PC-9 (cell line): ENCODE data around the gene UAP1L1. TPM values are rescaled to one million over a fixed set of nuclear protein-coding genes. Genes with fewer than 3 reads are reported as not detected.
"Not testable (repeated sequence)": the region's sequence is repeated elsewhere in the genome, so short reads cannot be mapped to it uniquely, and the experiment has no call there.

Source experiments
- BruUV-seq: library from RNA; stranded (reverse); fragments of 400-500 nt; replicated peaks from 2 replicates; lab custom pipeline; 2021; lab: Mats Ljungman, UMichigan
- CTCF ChIA-PET: fragments of 300-600 bp; sonication (Branson Sonifier 250); formaldehyde crosslinking; loops from one replicate; lab custom pipeline; 2022; ENCODE audit warnings: antibody characterized with exemption; lab: Charles Lee
- POLR2A ChIA-PET: fragments of 300-600 bp; sonication (Branson Sonifier 250); formaldehyde crosslinking; loops from one replicate; lab custom pipeline; 2022; ENCODE audit warnings: antibody characterized with exemption; ENCODE audit not compliant: unreplicated experiment; lab: Charles Lee
- DNase-seq, 2 experiments: peaks; one replicate each; pipeline versions ENCODE4 v3.0.0 to v3.0.0-alpha.2; 2015 to 2022; ENCODE audit warnings: mixed read lengths in 1 of 2
- H2AFZ ChIP-seq: fragments of 200-600 bp; sonication (generic); 2 replicates; pipeline ENCODE4 v1.8.1; 2017; ENCODE audit warnings: antibody characterized with exemption
- H3F3A ChIP-seq: fragments of 200-600 bp; sonication (generic); 2 replicates; pipeline ENCODE4 v1.8.1; 2017; ENCODE audit warnings: antibody characterized with exemption, mild to moderate bottlenecking, low read depth; ENCODE audit not compliant: insufficient read depth
- H3K27ac ChIP-seq: fragments of 200-600 bp; sonication (generic); 2 replicates; pipeline ENCODE4 v1.6.1; 2016; ENCODE audit warnings: mixed run types
- H3K27me3 ChIP-seq: fragments of 200-600 bp; sonication (generic); 2 replicates; pipeline ENCODE4 v1.6.1; 2016; ENCODE audit warnings: low read depth, mixed run types; ENCODE audit not compliant: insufficient read depth
- H3K36me3 ChIP-seq: fragments of 200-600 bp; sonication (generic); 2 replicates; pipeline ENCODE4 v1.6.1; 2016; ENCODE audit warnings: low read depth, mixed run types
- H3K4me1 ChIP-seq: fragments of 200-600 bp; sonication (generic); replicated peaks from 2 replicates; pipeline ENCODE4 v1.6.1; 2016; ENCODE audit warnings: mixed run types; ENCODE audit not compliant: insufficient read depth
- H3K4me2 ChIP-seq: fragments of 200-600 bp; sonication (generic); 2 replicates; pipeline ENCODE4 v1.6.1; 2017; ENCODE audit warnings: mixed run types
- H3K4me3 ChIP-seq: fragments of 200-600 bp; sonication (generic); 2 replicates; pipeline ENCODE4 v1.6.1; 2016; ENCODE audit warnings: mixed run types
- H3K79me2 ChIP-seq: fragments of 200-600 bp; sonication (generic); 2 replicates; pipeline ENCODE4 v1.6.1; 2017; ENCODE audit warnings: low read depth, mixed run types
- H3K9me2 ChIP-seq: fragments of 200-600 bp; sonication (generic); 2 replicates; pipeline ENCODE4 v1.8.1; 2017; ENCODE audit warnings: mild to moderate bottlenecking; ENCODE audit not compliant: insufficient read depth
- H3K9me3 ChIP-seq: fragments of 200-600 bp; sonication (generic); 2 replicates; pipeline ENCODE4 v1.8.1; 2016; ENCODE audit warnings: low read depth; ENCODE audit not compliant: insufficient read depth
- H4K20me1 ChIP-seq: fragments of 200-600 bp; sonication (generic); 2 replicates; pipeline ENCODE4 v1.8.1; 2017; ENCODE audit not compliant: insufficient read depth
- CTCF ChIP-seq: fragments of 200-600 bp; sonication (generic); conservative IDR thresholded peaks from 2 replicates; pipeline ENCODE4 v1.6.1; 2017; ENCODE audit warnings: mixed run types, antibody characterized with exemption, mild to moderate bottlenecking, moderate library complexity
- EZH2 ChIP-seq: fragments of 200-600 bp; sonication (generic); IDR thresholded peaks from 2 replicates; pipeline ENCODE4 v1.8.0; 2017; ENCODE audit warnings: antibody characterized with exemption, low read depth
- intact Hi-C: fragments of 100-400 bp; cut with micrococcal nuclease; formaldehyde crosslinking; loops from one replicate; pipeline ENCODE4 v1.10.0; 2022; ENCODE audit not compliant: unreplicated experiment
- total RNA-seq: library from RNA; stranded (reverse); gene quantifications from 2 replicates; pipeline ENCODE4 v1.2.3, GENCODE V29; 2021

UAP1L1 gene
- total RNA-seq, 1 experiment from 2014 or later: 9.9 TPM

- no peak overlapping the region for H2AFZ ChIP-seq
- intact Hi-C loops: no loop called here
- no peaks in the 10 kb centered on the region for H3K27me3 ChIP-seq
- no peak for TF ChIP-seq EZH2
- no peak for TF ChIP-seq CTCF
- DNase-seq: no peak
- H3K4me3 ChIP-seq: no peak overlapping the region
- ChIA-PET CTCF (interaction anchor here (0.6 kb wide), 2 partner anchors 29 to 953 kb away, joined by 4 to 13 read pairs; no protein-coding TSS in a partner anchor), POLR2A (no interaction called here)
- no peak overlapping the region for H3K27ac ChIP-seq
- peaks cover 17% of the 10 kb centered on the region; the same call in 1 of the 2 replicates for H3F3A ChIP-seq
- no peak overlapping the region for H3K4me2 ChIP-seq
- 0 out of 2 replicates have a peak, but pooled peaks cover 4% of the 10 kb centered on the region for H4K20me1 ChIP-seq
- no TSS peak for BruUV-seq
- no peaks in the 10 kb centered on the region for H3K79me2 ChIP-seq
- no peaks in the 10 kb centered on the region for H3K9me2 ChIP-seq
- peaks cover 17% of the 10 kb centered on the region for H3K4me1 ChIP-seq
- no peaks in the 10 kb centered on the region for H3K9me3 ChIP-seq
- no peaks in the 10 kb centered on the region for H3K36me3 ChIP-seq
These were observed 46.5 kb upstream of the UAP1L1 start for GRCh38 chr9:137030538-137031527.

GRCh38 chr9:137031904-137032640 is 45.2 kb upstream of the UAP1L1 start, which contains the start of gene FUT7:
Gene FUT7, minus strand, starts transcription at chr9:137032088. Its CDS starts 97 bp downstream, at chr9:137031991.
- no peaks in the 10 kb centered on the region for H3K36me3 ChIP-seq
- H3K9me2 ChIP-seq: no peaks in the 10 kb centered on the region
- ChIA-PET POLR2A (no interaction called here), CTCF (interaction anchor here (0.5 to 0.9 kb wide), 3 partner anchors 15 to 84 kb away, joined by 3 to 14 read pairs (median 3); no protein-coding TSS in a partner anchor)
- no peaks in the 10 kb centered on the region for H3K79me2 ChIP-seq
- intact Hi-C loops: no loop called here
- no peak within 1 kb of the TSS for H2AFZ ChIP-seq
- peaks cover 27% of the 10 kb centered on the region; the same call in 1 of the 2 replicates for H3F3A ChIP-seq
- peaks cover 17% of the 10 kb centered on the region for H3K4me1 ChIP-seq
- TF ChIP-seq EZH2 (no peak), CTCF (no peak)
- H3K9me3 ChIP-seq: no peaks in the 10 kb centered on the region
- no peaks in the 10 kb centered on the region for H3K27me3 ChIP-seq
- H3K4me2 ChIP-seq: no peak within 1 kb of the TSS
- H3K27ac ChIP-seq: no peak within 1 kb of the TSS
- H4K20me1 ChIP-seq: 0 out of 2 replicates have a peak, but pooled peaks cover 4% of the 10 kb centered on the region
- no TSS peak for BruUV-seq
- H3K4me3 ChIP-seq: no peak within 1 kb of the TSS
- no peak for DNase-seq

GRCh38 chr9:137032858-137033257 is 44.5 kb upstream of the UAP1L1 start:
- no TSS peak for BruUV-seq
- ChIA-PET POLR2A (no interaction called here), CTCF (no interaction called here)

GRCh38 chr9:137033481-137033880 is 43.8 kb upstream of the UAP1L1 start:
- H3K4me3 ChIP-seq, H4K20me1 ChIP-seq, H3K27me3 ChIP-seq, H3K79me2 ChIP-seq, DNase-seq, H3K4me2 ChIP-seq, intact Hi-C loops, H3K36me3 ChIP-seq, H3K9me2 ChIP-seq, H3K27ac ChIP-seq, POLR2A ChIA-PET, BruUV-seq, H2AFZ ChIP-seq, H3K9me3 ChIP-seq: not testable (repeated sequence)
- H3F3A ChIP-seq: peaks cover 27% of the 10 kb centered on the region; the same call in 1 of the 2 replicates
- CTCF ChIA-PET: interaction anchor here (1.0 kb wide), 1 partner anchor 86 kb away, joined by 5 read pairs; no protein-coding TSS in a partner anchor
- peaks cover 16% of the 10 kb centered on the region for H3K4me1 ChIP-seq

More at GRCh38 chr9:137032858-137033257, 44.5 kb upstream of the UAP1L1 start:
- Histone ChIP-seq H3K27me3 (no peaks in the 10 kb centered on the region), H3K9me2 (no peaks in the 10 kb centered on the region), H3F3A (peaks cover 27% of the 10 kb centered on the region; the same call in 1 of the 2 replicates), H3K79me2 (no peaks in the 10 kb centered on the region), H3K36me3 (no peaks in the 10 kb centered on the region), H3K4me2 (no peak overlapping the region), H3K4me1 (peaks cover 17% of the 10 kb centered on the region), H2AFZ (no peak overlapping the region), H3K4me3 (no peak overlapping the region), H3K27ac (no peak overlapping the region), H3K9me3 (no peaks in the 10 kb centered on the region), H4K20me1 (0 out of 2 replicates have a peak, but pooled peaks cover 4% of the 10 kb centered on the region)
- TF ChIP-seq EZH2: no peak
- TF ChIP-seq CTCF: no peak
- intact Hi-C loops: no loop called here
- DNase-seq: no peak
